HT1080 (cell line): ENCODE measurements around the gene ABLIM2. TPM values are rescaled to one million over a fixed set of nuclear protein-coding genes. Genes with fewer than 3 reads are reported as not detected.
"Not testable (repeated sequence)": the region's sequence is repeated elsewhere in the genome, so short reads cannot be mapped to it uniquely, and the experiment has no call there.

Experiments used
- DNase-seq: peaks from one replicate; pipeline ENCODE4 v3.0.0-alpha.2; 2015; ENCODE audit warnings: low read depth
- total RNA-seq: library from RNA; depleted of rRNA; stranded (reverse); fragments of >200 nt; shearing (Covaris generic); gene quantifications from 2 replicates; pipeline ENCODE4 v1.2.3, GENCODE V29; 2014

Gene ABLIM2
- total RNA-seq, 1 experiment from 2014 or later: 0.19 TPM

- DNase-seq: no peak
These were observed 213.9 kb downstream of the ABLIM2 start for GRCh38 chr4:7944599-7945220.

DNA sequence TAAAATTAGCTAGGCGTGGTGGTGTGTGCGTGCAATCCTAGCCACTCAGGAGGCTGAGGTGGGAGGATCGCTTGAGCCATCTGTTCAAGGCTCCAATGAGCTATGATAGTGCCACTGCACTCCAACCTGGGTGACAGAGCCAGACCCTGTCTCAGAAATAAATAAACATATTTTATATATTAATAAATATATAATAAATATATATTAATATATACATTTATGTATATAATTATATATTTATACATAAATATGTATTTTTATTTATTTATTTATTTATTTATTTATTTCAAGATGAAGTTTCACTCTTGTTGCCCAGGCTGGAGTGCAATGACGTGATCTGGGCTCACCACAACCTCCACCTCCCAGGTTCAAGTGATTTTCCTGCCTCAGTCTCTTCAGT, 214.9 kb downstream of the ABLIM2 start:
- DNase-seq: not testable (repeated sequence)

- DNase-seq: no peak
These were observed 215.4 kb downstream of the ABLIM2 start for GRCh38 chr4:7943211-7943610.

DNA sequence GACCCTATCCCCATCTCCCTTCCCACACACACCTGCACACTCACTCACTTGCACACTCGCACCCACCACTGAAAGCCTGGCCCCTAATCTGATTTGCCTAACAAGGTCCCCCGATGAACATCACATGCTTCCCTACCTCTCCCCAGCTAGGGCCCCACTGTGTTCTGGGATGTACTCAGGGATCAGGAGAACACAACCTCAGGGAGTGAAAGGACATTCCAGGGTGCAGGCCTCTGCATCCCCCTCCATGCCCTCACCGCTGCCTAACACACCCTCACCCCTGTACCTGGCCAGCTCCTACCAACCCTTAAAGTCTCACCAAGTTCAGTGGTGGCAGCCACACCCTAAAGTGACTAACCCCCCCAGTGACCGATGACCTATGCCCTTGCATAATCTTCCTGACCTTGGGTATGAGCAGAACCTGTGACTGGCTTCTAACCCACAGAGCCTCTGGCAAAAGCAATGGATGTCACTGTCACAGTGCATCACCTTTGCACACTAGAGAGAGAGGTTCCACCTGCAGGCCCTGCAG, 216.6 kb downstream of the ABLIM2 start:
- no peak for DNase-seq

GRCh38 chr4:7941111-7941964, 217.3 kb downstream of the ABLIM2 start:
- DNase-seq: no peak

- peak; percentile 71 for DNase-seq
These were observed 219.1 kb downstream of the ABLIM2 start, which contains the start of gene AFAP1 for GRCh38 chr4:7939377-7940108. Gene AFAP1, minus strand, starts transcription at chr4:7939861. Its CDS starts 67,783 bp downstream, at chr4:7872078.

DNA sequence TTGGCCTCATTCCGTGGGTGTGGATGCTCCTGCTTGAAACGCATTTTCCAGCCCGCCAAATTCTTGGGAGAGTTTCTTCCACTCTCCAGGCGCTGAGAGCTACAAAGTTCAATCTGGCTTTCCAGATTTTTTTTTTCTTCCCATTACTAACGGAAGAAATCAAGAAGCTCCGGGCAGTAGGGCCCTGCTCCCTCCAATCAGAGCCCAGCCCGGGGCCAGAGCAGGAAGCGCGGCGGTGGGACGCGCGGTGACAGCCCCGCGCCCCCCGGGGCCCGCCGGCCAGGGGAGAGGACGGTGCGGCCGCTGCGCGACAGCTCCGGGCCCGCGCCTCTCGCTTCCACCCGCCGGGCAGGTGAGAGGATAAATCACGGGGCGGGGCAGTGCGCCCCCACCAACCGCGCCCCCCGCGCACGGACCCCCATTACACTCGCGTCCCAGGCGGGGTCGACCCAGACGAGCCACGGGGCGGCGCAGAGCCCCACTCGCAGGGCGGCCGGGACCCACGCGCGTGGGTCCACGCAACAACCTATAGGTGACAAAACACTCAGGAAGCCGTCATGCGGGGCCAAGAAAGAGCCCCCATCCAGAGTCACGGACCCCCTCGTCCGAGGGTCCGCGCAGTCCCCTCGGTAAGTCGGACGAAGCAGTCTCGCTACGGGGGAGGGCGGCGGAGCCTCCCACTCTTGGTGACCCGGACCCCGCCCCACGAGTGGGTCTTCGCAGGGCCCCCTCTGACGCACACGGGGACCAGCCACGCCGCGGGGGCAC, 219.8 kb downstream of the ABLIM2 start:
- DNase-seq: peak; percentile 53

GRCh38 chr4:7938266-7938608, 220.4 kb downstream of the ABLIM2 start:
- no peak for DNase-seq

- no peak for DNase-seq
These were observed 221.6 kb downstream of the ABLIM2 start for GRCh38 chr4:7937006-7937405.

- DNase-seq: no peak
These were observed 224.7 kb downstream of the ABLIM2 start for GRCh38 chr4:7933651-7934510.

- no peak for DNase-seq
These were observed 226.3 kb downstream of the ABLIM2 start for GRCh38 chr4:7932287-7932686.

GRCh38 chr4:7929118-7929951, 229.3 kb downstream of the ABLIM2 start:
- no peak for DNase-seq

- DNase-seq: no peak
These were observed 229.9 kb downstream of the ABLIM2 start for GRCh38 chr4:7928711-7929110.

DNA sequence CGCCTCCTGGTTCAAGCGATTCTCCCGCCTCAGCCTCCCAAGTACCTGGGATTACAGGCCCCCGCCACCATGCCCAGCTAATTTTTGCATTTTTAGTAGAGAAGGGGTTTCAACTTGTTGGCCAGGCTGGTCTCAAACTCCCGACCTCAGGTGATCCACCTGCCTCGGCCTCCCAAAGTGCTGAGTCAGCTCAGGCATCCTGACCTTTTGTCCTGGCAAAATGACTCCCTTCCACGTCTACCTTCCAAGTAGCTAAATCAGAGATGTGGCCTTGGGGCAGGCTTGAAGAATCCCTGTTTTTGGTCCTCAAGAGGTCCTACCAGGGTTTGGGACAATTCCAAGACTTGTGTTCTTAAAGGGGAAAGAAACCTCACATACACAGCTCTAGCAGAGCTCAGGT, 231.8 kb downstream of the ABLIM2 start:
- no peak for DNase-seq

DNA sequence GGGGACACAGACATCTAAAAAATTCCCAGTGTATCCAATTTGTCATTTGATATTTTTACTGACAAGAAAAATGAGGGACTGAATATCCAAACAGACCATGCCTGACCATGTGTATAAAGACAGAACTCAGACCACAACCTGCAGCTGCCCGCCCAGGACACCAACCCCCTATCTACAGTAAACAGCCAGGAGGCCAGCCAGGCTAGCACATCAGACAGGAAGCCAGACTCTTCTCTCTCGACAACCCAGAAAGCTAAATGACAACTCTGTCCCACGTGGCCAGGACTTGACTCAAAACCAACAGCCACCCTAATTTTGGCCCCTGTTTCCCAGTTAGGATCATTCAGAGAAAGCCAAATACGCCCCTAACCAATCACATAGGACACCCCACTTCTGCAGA, 234.0 kb downstream of the ABLIM2 start:
- no peak for DNase-seq

DNA sequence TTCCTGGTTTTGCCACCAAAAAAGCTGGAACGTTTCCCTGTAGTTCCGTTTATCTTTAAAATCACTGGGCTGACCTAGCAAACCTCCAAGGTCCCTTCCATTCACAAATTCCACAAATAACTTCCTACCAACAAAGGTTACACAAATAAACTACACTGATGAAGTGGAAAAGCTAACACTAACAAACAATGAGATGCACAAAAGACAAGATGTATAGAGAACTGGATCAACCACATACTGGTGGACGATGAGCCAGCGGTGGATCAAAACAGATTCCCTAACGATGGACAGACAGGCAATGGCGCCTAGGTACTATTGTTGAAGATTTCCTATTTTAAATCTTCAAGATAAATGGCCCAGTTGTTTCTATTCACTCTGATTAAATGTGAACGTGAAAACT, 234.4 kb downstream of the ABLIM2 start:
- no peak for DNase-seq

DNA sequence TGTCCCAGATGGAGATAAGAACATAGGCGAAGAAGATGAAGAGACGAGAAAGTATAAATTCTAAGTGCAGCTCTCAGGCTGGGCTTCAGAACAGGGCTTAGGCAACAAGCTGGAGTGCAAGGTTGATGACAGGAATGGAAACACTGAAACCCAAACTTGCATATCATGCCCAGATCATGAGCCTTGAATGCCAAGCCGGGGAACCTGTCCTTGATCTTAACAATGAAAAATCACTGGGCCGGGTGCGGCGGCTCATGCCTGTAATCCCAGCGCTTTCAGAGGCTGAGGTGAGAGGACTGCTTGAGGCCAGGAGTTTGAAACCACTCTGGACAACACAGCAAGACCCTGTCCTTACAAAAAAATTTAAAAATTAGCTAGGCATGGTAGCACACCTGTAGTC, 236.1 kb downstream of the ABLIM2 start:
- no peak for DNase-seq

DNA sequence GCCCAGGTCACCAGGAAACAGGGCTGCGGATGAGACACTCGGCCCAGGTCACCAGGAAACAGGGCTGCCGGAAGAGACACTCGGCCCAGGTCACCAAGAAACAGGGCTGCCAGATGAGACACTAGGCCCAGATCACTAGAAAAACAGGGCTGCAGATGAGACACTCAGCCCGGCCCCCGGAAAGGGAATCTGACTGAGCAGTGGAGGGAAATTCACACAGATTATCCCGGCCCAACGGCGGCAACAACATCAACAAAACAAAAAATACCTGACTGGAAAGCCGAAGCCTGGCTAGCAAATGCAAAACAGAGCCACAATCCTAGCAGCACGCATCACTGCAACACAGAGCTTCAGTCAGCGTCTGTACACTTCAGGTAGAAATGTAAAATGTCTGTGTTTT, 239.6 kb downstream of the ABLIM2 start:
- DNase-seq: no peak

- not testable (repeated sequence) for DNase-seq
These were observed 240.4 kb downstream of the ABLIM2 start for GRCh38 chr4:7918187-7918586.
